Hepatocyte (in vitro differentiated cells): ENCODE measurements around the gene TM7SF2. TPM values are rescaled to one million over a fixed set of nuclear protein-coding genes. Genes with fewer than 3 reads are reported as not detected.

ENCODE experiments used
- DNase-seq: peaks from one replicate; pipeline ENCODE4 v3.0.0-alpha.2; 2016; ENCODE audit warnings: low spot score
- H2AFZ ChIP-seq: fragments of 200-600 bp; sonication (generic); 2 replicates; pipeline ENCODE4 v1.6.0; 2016; ENCODE audit warnings: antibody characterized with exemption, mild to moderate bottlenecking
- H3K27ac ChIP-seq: fragments of 200-600 bp; sonication (generic); 2 replicates; pipeline ENCODE4 v1.5.1; 2016; ENCODE audit warnings: mild to moderate bottlenecking
- H3K27me3 ChIP-seq: fragments of 200-600 bp; sonication (generic); 2 replicates; pipeline ENCODE4 v1.6.1; 2016
- H3K36me3 ChIP-seq: fragments of 200-600 bp; sonication (generic); replicated peaks from 2 replicates; pipeline ENCODE4 v1.5.1; 2016; ENCODE audit warnings: low read depth; ENCODE audit not compliant: insufficient read depth
- H3K4me1 ChIP-seq: fragments of 200-600 bp; sonication (generic); 2 replicates; pipeline ENCODE4 v1.5.1; 2016; ENCODE audit warnings: mild to moderate bottlenecking, moderate library complexity; ENCODE audit not compliant: insufficient read depth
- H3K4me2 ChIP-seq: fragments of 200-600 bp; sonication (generic); 2 replicates; pipeline ENCODE4 v1.6.0; 2016
- H3K4me3 ChIP-seq: fragments of 200-600 bp; sonication (generic); 2 replicates; pipeline ENCODE4 v1.5.1; 2016; ENCODE audit warnings: mild to moderate bottlenecking
- H3K79me2 ChIP-seq: fragments of 200-600 bp; sonication (generic); 2 replicates; pipeline ENCODE4 v1.6.0; 2017; ENCODE audit warnings: mild to moderate bottlenecking
- H3K9me2 ChIP-seq: fragments of 200-600 bp; sonication (generic); replicated peaks from 2 replicates; pipeline ENCODE4 v1.6.0; 2017; ENCODE audit warnings: mild to moderate bottlenecking; ENCODE audit not compliant: insufficient read depth
- H3K9me3 ChIP-seq: fragments of 200-600 bp; sonication (generic); 2 replicates; pipeline ENCODE4 v1.5.1; 2016; ENCODE audit warnings: low read depth, mild to moderate bottlenecking
- H4K20me1 ChIP-seq: fragments of 200-600 bp; sonication (generic); 2 replicates; pipeline ENCODE4 v1.6.0; 2016; ENCODE audit warnings: mild to moderate bottlenecking; ENCODE audit not compliant: insufficient read depth, poor library complexity, severe bottlenecking
- EZH2 ChIP-seq: fragments of 200-600 bp; sonication (generic); IDR thresholded peaks from 2 replicates; pipeline ENCODE4 v1.6.1; 2016; ENCODE audit warnings: antibody characterized with exemption, mild to moderate bottlenecking, borderline replicate concordance
- EZH2phosphoT487 ChIP-seq: fragments of 200-600 bp; sonication (generic); IDR thresholded peaks from one replicate; pipeline ENCODE4 v1.6.1; 2018; ENCODE audit warnings: antibody characterized with exemption, mild to moderate bottlenecking, low read depth, moderate library complexity; ENCODE audit not compliant: unreplicated experiment, severe bottlenecking
- WGBS: methylation state at CpG from one replicate; pipeline ENCODE4 v1.1.6; 2016; ENCODE audit warnings: low lambda C conversion rate; ENCODE audit errors: missing lambda C conversion rate; 5-methylcytosine and 5-hydroxymethylcytosine counted together
- polyA plus RNA-seq: library from polyadenylated mRNA; unstranded; fragments of >200 nt; fragmentation: Nextera tagmentation; extraction: Ambion mirVana; gene quantifications from 2 replicates; pipeline ENCODE4 v1.2.1, GENCODE V29; 2016
- total RNA-seq: library from RNA; depleted of rRNA; stranded (reverse); fragments of >200 nt; gene quantifications from 2 replicates; pipeline ENCODE4 v1.2.3, GENCODE V29; 2014
- TF ChIP-seq, protein P1 (sequence below): fragments of 200-600 bp; sonication (generic); IDR thresholded peaks from 2 replicates; pipeline ENCODE4 v1.5.1; 2016; ENCODE audit warnings: antibody characterized with exemption, mild to moderate bottlenecking; ENCODE audit not compliant: poor library complexity

The TM7SF2 gene
- total and polyA plus RNA-seq, 2 experiments from 2014 or later, result 133 to 209 TPM

DNA sequence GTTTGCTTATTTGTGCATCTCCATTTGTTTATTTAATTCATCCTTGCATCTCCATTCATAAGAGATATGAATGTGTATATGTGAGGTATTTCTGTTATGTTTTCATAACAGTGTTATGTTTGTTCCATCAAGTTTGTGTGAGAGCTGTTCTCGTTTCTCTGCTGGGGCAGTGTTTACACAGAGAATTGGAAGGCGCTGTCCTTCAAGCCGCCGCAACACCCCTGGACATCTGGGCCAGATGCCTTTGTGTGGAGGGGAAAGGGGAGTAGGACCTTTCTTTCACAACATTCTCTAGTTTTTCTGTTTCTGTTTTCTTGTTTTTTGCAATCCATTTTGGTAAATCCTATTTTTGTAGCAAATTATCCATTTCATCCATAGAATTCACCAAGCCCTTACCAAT is 7.0 kb upstream of the TM7SF2 start:
- Histone ChIP-seq H3K27me3 (no peaks in the 10 kb centered on the region), H2AFZ (no peak overlapping the region), H3K36me3 (no peaks in the 10 kb centered on the region), H3K4me2 (no peak overlapping the region), H3K4me3 (no peak overlapping the region), H4K20me1 (no peaks in the 10 kb centered on the region), H3K9me3 (no peaks in the 10 kb centered on the region), H3K9me2 (no peaks in the 10 kb centered on the region), H3K79me2 (peaks cover 30% of the 10 kb centered on the region), H3K27ac (no peak overlapping the region), H3K4me1 (no peaks in the 10 kb centered on the region)
- no peak for TF ChIP-seq EZH2phosphoT487
- TF ChIP-seq, protein P1, sequence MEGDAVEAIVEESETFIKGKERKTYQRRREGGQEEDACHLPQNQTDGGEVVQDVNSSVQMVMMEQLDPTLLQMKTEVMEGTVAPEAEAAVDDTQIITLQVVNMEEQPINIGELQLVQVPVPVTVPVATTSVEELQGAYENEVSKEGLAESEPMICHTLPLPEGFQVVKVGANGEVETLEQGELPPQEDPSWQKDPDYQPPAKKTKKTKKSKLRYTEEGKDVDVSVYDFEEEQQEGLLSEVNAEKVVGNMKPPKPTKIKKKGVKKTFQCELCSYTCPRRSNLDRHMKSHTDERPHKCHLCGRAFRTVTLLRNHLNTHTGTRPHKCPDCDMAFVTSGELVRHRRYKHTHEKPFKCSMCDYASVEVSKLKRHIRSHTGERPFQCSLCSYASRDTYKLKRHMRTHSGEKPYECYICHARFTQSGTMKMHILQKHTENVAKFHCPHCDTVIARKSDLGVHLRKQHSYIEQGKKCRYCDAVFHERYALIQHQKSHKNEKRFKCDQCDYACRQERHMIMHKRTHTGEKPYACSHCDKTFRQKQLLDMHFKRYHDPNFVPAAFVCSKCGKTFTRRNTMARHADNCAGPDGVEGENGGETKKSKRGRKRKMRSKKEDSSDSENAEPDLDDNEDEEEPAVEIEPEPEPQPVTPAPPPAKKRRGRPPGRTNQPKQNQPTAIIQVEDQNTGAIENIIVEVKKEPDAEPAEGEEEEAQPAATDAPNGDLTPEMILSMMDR, result no peak
- no peak for TF ChIP-seq EZH2
- no peak for DNase-seq
- 81% methylated on average over 4 of the region's 4 CpGs for WGBS

DNA sequence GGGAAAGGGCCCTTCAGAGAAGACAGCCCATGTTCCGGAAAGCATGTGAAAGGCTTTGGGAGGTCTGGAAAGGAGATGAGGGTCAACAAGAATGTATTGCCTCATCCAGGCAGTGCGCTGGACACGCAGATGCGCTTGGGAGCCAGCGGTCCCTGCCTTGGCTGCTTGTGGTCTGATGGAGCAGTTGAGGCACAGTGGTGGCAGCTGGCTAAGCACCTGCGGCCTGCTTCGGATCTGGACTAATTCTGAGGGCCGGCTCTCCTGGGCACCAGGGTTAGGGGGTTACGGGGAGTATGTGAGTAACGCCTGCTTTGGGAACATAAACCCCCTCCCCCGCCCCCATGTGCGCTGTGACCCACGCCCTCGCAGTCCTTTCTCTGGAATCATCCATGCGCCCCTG is 4.6 kb upstream of the TM7SF2 start:
- H2AFZ ChIP-seq, result no peak overlapping the region
- no peaks in the 10 kb centered on the region for H4K20me1 ChIP-seq
- peaks cover 4% of the 10 kb centered on the region for H3K4me1 ChIP-seq
- H3K79me2 ChIP-seq, result peaks cover 26% of the 10 kb centered on the region
- DNase-seq, result no peak
- no peaks in the 10 kb centered on the region for H3K36me3 ChIP-seq
- H3K27ac ChIP-seq, result no peak overlapping the region
- H3K4me2 ChIP-seq, result no peak overlapping the region
- TF ChIP-seq EZH2, result no peak
- no peak for TF ChIP-seq EZH2phosphoT487
- TF ChIP-seq, protein P1, result no peak
- no peaks in the 10 kb centered on the region for H3K27me3 ChIP-seq
- H3K4me3 ChIP-seq, result no peak overlapping the region
- H3K9me2 ChIP-seq, result no peaks in the 10 kb centered on the region
- WGBS, result 98% methylated on average over 15 of the region's 15 CpGs
- no peaks in the 10 kb centered on the region for H3K9me3 ChIP-seq

DNA sequence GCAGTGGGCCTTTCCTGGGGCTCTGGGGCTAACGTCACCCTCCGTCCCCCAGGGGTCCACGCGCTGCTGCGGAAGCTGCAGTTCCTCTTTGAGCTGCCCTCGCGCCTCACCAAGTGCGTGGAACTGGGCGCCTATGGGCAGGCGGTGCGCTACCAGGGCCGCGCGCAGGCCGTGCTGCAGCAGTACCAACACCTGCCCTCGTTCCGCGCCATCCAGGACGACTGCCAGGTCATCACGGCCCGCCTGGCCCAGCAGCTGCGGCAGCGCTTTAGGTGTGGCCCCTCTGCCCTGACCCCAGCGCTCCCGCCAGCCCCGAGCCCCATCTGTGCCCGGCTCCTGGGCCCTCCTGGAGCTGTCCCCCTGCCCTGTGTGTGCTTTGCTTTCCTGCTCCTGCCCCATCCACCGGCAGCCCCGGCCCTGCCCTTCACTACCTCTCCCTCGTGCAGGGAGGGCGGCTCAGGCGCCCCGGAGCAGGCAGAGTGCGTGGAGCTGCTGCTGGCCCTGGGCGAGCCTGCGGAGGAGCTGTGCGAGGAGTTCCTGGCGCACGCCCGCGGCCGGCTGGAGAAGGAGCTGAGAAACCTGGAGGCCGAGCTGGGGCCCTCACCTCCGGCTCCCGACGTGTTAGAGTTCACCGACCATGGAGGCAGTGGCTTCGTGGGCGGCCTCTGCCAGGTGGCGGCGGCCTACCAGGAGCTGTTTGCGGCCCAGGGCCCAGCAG is 3.8 kb upstream of the TM7SF2 start:
- H3K4me2 ChIP-seq, result no peak overlapping the region
- no peak overlapping the region for H3K27ac ChIP-seq
- H3K9me3 ChIP-seq, result no peaks in the 10 kb centered on the region
- 97% methylated on average over 49 of the region's 52 CpGs for WGBS
- DNase-seq, result no peak
- H3K79me2 ChIP-seq, result peaks cover 23% of the 10 kb centered on the region
- H2AFZ ChIP-seq, result no peak overlapping the region
- H3K36me3 ChIP-seq, result no peaks in the 10 kb centered on the region
- no peaks in the 10 kb centered on the region for H4K20me1 ChIP-seq
- H3K4me3 ChIP-seq, result no peak overlapping the region
- TF ChIP-seq, protein P1, result no peak
- no peak for TF ChIP-seq EZH2phosphoT487
- no peak for TF ChIP-seq EZH2
- no peaks in the 10 kb centered on the region for H3K9me2 ChIP-seq
- H3K27me3 ChIP-seq, result no peaks in the 10 kb centered on the region
- H3K4me1 ChIP-seq, result peaks cover 6% of the 10 kb centered on the region
